HepG2 (cell line): ENCODE measurements around the gene NPB. TPM values are rescaled to one million over a fixed set of nuclear protein-coding genes. Genes with fewer than 3 reads are reported as not detected.
A peak's percentile ranks its signal among the peaks of the same experiment; 100 is the strongest.

ENCODE experiments used
- CERS6 ChIP-seq: sonication (generic); formaldehyde crosslinking; IDR thresholded peaks from 2 replicates; pipeline ENCODE4 v1.5.0; 2020; ENCODE audit warnings: missing genetic modification reagents
- DMAP1 ChIP-seq: IDR thresholded peaks from 2 replicates; pipeline ENCODE4 v1.6.1; 2016
- IRF9 ChIP-seq: sonication (generic); formaldehyde crosslinking; IDR thresholded peaks from 2 replicates; pipeline ENCODE4 v1.8.0; 2022; ENCODE audit warnings: missing genetic modification reagents, mild to moderate bottlenecking, borderline replicate concordance
- JUND ChIP-seq: sonication (generic); formaldehyde crosslinking; IDR thresholded peaks from 2 replicates; pipeline ENCODE4 v1.8.0; 2022; ENCODE audit warnings: mild to moderate bottlenecking, missing genetic modification reagents
- KDM1A ChIP-seq: IDR thresholded peaks from 2 replicates; pipeline ENCODE4 v1.6.1; 2016; ENCODE audit warnings: missing compliant biosample characterization
- KDM2A ChIP-seq: sonication (generic); formaldehyde crosslinking; IDR thresholded peaks from 2 replicates; pipeline ENCODE4 v1.4.0; 2020; ENCODE audit warnings: low read depth, missing genetic modification reagents, borderline replicate concordance
- KDM5A ChIP-seq: fragments of 200-600 bp; sonication (generic); IDR thresholded peaks from 2 replicates; pipeline ENCODE4 v1.7.0; 2018; ENCODE audit warnings: antibody characterized with exemption, mild to moderate bottlenecking, low read length, borderline replicate concordance
- MEIS1 ChIP-seq: sonication (generic); formaldehyde crosslinking; IDR thresholded peaks from 2 replicates; pipeline ENCODE4 v1.9.0; 2021; ENCODE audit warnings: mild to moderate bottlenecking, missing genetic modification reagents, moderate library complexity, borderline replicate concordance
- MZF1 ChIP-seq: sonication (generic); formaldehyde crosslinking; IDR thresholded peaks from 2 replicates; pipeline ENCODE4 v1.8.1; 2023; ENCODE audit warnings: mild to moderate bottlenecking, missing genetic modification reagents, borderline replicate concordance
- POLR2AphosphoS5 ChIP-seq: IDR thresholded peaks from 2 replicates; pipeline ENCODE4 v1.6.1; 2012; ENCODE audit warnings: low read depth, low read length
- PPARG ChIP-seq: conservative IDR thresholded peaks from 2 replicates; pipeline ENCODE4 v1.6.1; 2016; ENCODE audit warnings: missing biosample characterization, missing genetic modification reagents
- PRMT3 ChIP-seq: sonication (generic); formaldehyde crosslinking; IDR thresholded peaks from 2 replicates; pipeline ENCODE4 v1.8.1; 2022; ENCODE audit warnings: low read depth, mild to moderate bottlenecking, moderate library complexity, missing genetic modification reagents, borderline replicate concordance
- SP1 ChIP-seq, 2 experiments: fragments of 450-650 bp in 1 of 2; sonication (generic) in 1 of 2; formaldehyde crosslinking in 1 of 2; IDR thresholded peaks; 2 replicates each; pipeline versions ENCODE4 v1.4.0 to v1.6.1; 2016 to 2020; ENCODE audit warnings: missing genetic modification reagents in 1 of 2
- STAG1 ChIP-seq: sonication (generic); formaldehyde crosslinking; IDR thresholded peaks from 2 replicates; pipeline ENCODE4 v1.4.0; 2020; ENCODE audit warnings: missing genetic modification reagents
- TFDP1 ChIP-seq: IDR thresholded peaks from 2 replicates; pipeline ENCODE4 v1.6.1; 2016; ENCODE audit warnings: missing compliant biosample characterization, missing genetic modification reagents, borderline replicate concordance
- ZHX2 ChIP-seq, 2 experiments: sonication (generic) in 1 of 2; formaldehyde crosslinking in 1 of 2; IDR thresholded peaks; 2 replicates each; pipeline versions ENCODE4 v1.6.1 to v1.9.0; 2014 to 2022; ENCODE audit warnings: antibody characterized with exemption in 1 of 2, borderline replicate concordance in 1 of 2, inconsistent platforms in 1 of 2, low read depth in 1 of 2, missing genetic modification reagents in 1 of 2
- ZNF101 ChIP-seq: sonication (generic); formaldehyde crosslinking; IDR thresholded peaks from 2 replicates; pipeline ENCODE4 v1.4.0; 2020; ENCODE audit warnings: mild to moderate bottlenecking, low read depth, missing genetic modification reagents, borderline replicate concordance
- ZNF292 ChIP-seq: sonication (generic); formaldehyde crosslinking; IDR thresholded peaks from 2 replicates; pipeline ENCODE4 v1.8.1; 2022; ENCODE audit warnings: mild to moderate bottlenecking, low read depth, missing genetic modification reagents, borderline replicate concordance
- ZNF367 ChIP-seq: sonication (generic); formaldehyde crosslinking; IDR thresholded peaks from 2 replicates; pipeline ENCODE4 v1.4.0; 2020; ENCODE audit warnings: missing genetic modification reagents, borderline replicate concordance
- ZNF780A ChIP-seq: sonication (generic); formaldehyde crosslinking; IDR thresholded peaks from 2 replicates; pipeline ENCODE4 v1.8.0; 2022; ENCODE audit warnings: mild to moderate bottlenecking, missing genetic modification reagents, moderate library complexity
- polyA plus RNA-seq, 8 experiments: library from polyadenylated mRNA; depleted of rRNA in 3 of 8; stranded (reverse) in 7 of 8; unstranded in 1 of 8; fragments of >200 nt; fragmentation: Illumina TruSeq in 4 of 8; extraction: Trizol in 4 of 8; gene quantifications; 2 replicates each; pipeline versions ENCODE4 v1.2.1 to v1.2.3, GENCODE V29; 2011 to 2016; ENCODE audit warnings: low read depth in 4 of 8, missing spikeins in 1 of 8, mixed read lengths in 1 of 8; ENCODE audit not compliant: insufficient read depth in 1 of 8
- total RNA-seq, 5 experiments: library from RNA; depleted of rRNA; stranded (reverse); fragments of >200 nt; fragmentation: Illumina TruSeq; extraction: Trizol; gene quantifications; 2 replicates each; pipeline ENCODE4 v1.2.3, GENCODE V29; 2016; ENCODE audit warnings: low read depth in 1 of 5

NPB gene
- total and polyA plus RNA-seq, 2 of the 13 experiments (the other 11 are each of a cell fraction or from before 2014, with no cell fraction given): 0.11 to 0.93 TPM

GRCh38 chr17:81917565-81918332 is 15.7 kb downstream of the NPB start, which contains the start of gene SIRT7 (continued):
- TF ChIP-seq ZHX2 (IDR thresholded peaks at IDR 0.05; ENCODE audit: low read depth) (no peak), ZHX2 (CRISPR knock-in tag; IDR thresholded peaks at IDR 0.05; ENCODE audit: borderline replicate concordance) (no peak), ZNF101 (CRISPR knock-in tag) (no peak), IRF9 (CRISPR knock-in tag) (no peak), PRMT3 (CRISPR knock-in tag) (no peak), TFDP1 (peak; percentile 44; the same call in 1 of the 2 replicates), STAG1 (no peak), ZNF292 (CRISPR knock-in tag) (no peak), SP1 (IDR thresholded peaks at IDR 0.05) (no peak), SP1 (CRISPR knock-in tag; IDR thresholded peaks at IDR 0.05) (peak; percentile 78), KDM5A (peak; percentile 76; the same call in 1 of the 2 replicates), MEIS1 (peak; percentile 73; the same call in 1 of the 2 replicates), ZNF780A (CRISPR knock-in tag) (0 out of 2 replicates have a peak, but pooled peaks have one; percentile 19), MZF1 (CRISPR knock-in tag) (no peak), ZNF367 (no peak), KDM1A (CRISPR knock-in tag) (no peak), POLR2AphosphoS5 (peak; percentile 71), KDM2A (CRISPR knock-in tag) (peak; percentile 99), PPARG (CRISPR knock-in tag) (no peak), DMAP1 (CRISPR knock-in tag) (no peak), JUND (no peak), CERS6 (CRISPR knock-in tag) (no peak)
